ENCODE results near the gene CALM1.
A peak's percentile ranks its signal among the peaks of the same experiment; 100 is the strongest.

Gene CALM1

DNA sequence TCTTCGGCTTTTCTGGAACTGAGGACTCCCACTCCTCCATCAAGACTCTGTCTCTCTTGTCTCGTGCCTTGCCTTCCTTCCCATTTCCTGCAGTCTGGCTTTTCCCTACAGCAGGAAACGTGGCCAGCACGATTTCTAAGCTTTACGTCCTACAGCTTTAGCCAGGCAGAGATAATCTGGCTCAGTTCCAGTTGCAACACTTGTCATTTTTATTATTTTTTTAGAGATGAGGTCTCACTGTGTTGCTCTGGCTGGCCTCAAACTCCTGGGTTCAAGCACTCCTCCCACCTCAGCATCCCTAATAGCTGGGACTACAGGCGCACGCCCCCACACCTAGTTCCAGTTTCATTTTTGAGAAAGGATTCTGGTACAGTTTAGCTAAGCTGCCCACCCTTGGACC, 19.9 kb downstream of the CALM1 start:
- no peak for ATAC-seq
- TF ChIP-seq TOX (CRISPR knock-in tag; IDR thresholded peaks at IDR 0.05; ENCODE audit: borderline replicate concordance): no peak
- no peak for TF ChIP-seq ZNF70 (CRISPR knock-in tag; IDR thresholded peaks at IDR 0.05)
- TF ChIP-seq, protein P1, sequence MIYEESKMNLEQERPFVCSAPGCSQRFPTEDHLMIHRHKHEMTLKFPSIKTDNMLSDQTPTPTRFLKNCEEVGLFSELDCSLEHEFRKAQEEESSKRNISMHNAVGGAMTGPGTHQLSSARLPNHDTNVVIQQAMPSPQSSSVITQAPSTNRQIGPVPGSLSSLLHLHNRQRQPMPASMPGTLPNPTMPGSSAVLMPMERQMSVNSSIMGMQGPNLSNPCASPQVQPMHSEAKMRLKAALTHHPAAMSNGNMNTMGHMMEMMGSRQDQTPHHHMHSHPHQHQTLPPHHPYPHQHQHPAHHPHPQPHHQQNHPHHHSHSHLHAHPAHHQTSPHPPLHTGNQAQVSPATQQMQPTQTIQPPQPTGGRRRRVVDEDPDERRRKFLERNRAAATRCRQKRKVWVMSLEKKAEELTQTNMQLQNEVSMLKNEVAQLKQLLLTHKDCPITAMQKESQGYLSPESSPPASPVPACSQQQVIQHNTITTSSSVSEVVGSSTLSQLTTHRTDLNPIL (CRISPR knock-in tag; IDR thresholded peaks at IDR 0.05; ENCODE audit: low read depth): no peak
- no peak for TF ChIP-seq ZFP3 (CRISPR knock-in tag; IDR thresholded peaks at IDR 0.05)
- TF ChIP-seq CSDC2 (CRISPR knock-in tag; IDR thresholded peaks at IDR 0.05): no peak
- no peak for TF ChIP-seq RARB (CRISPR knock-in tag; IDR thresholded peaks at IDR 0.05)
- no peak for TF ChIP-seq ZFP30 (CRISPR knock-in tag; IDR thresholded peaks at IDR 0.05)
- no peak for TF ChIP-seq ZC3H10 (CRISPR knock-in tag; IDR thresholded peaks at IDR 0.05)
- no peak for TF ChIP-seq ZNF8 (CRISPR knock-in tag; IDR thresholded peaks at IDR 0.05)
- no peak for TF ChIP-seq BACH2 (CRISPR knock-in tag; IDR thresholded peaks at IDR 0.05; ENCODE audit: borderline replicate concordance)
- no peak for TF ChIP-seq PPARA (CRISPR knock-in tag; IDR thresholded peaks at IDR 0.05; ENCODE audit: borderline replicate concordance)
- TF ChIP-seq, protein P2, sequence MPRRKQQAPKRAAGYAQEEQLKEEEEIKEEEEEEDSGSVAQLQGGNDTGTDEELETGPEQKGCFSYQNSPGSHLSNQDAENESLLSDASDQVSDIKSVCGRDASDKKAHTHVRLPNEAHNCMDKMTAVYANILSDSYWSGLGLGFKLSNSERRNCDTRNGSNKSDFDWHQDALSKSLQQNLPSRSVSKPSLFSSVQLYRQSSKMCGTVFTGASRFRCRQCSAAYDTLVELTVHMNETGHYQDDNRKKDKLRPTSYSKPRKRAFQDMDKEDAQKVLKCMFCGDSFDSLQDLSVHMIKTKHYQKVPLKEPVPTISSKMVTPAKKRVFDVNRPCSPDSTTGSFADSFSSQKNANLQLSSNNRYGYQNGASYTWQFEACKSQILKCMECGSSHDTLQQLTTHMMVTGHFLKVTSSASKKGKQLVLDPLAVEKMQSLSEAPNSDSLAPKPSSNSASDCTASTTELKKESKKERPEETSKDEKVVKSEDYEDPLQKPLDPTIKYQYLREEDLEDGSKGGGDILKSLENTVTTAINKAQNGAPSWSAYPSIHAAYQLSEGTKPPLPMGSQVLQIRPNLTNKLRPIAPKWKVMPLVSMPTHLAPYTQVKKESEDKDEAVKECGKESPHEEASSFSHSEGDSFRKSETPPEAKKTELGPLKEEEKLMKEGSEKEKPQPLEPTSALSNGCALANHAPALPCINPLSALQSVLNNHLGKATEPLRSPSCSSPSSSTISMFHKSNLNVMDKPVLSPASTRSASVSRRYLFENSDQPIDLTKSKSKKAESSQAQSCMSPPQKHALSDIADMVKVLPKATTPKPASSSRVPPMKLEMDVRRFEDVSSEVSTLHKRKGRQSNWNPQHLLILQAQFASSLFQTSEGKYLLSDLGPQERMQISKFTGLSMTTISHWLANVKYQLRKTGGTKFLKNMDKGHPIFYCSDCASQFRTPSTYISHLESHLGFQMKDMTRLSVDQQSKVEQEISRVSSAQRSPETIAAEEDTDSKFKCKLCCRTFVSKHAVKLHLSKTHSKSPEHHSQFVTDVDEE (CRISPR knock-in tag; IDR thresholded peaks at IDR 0.05): no peak
- TF ChIP-seq, protein P3, sequence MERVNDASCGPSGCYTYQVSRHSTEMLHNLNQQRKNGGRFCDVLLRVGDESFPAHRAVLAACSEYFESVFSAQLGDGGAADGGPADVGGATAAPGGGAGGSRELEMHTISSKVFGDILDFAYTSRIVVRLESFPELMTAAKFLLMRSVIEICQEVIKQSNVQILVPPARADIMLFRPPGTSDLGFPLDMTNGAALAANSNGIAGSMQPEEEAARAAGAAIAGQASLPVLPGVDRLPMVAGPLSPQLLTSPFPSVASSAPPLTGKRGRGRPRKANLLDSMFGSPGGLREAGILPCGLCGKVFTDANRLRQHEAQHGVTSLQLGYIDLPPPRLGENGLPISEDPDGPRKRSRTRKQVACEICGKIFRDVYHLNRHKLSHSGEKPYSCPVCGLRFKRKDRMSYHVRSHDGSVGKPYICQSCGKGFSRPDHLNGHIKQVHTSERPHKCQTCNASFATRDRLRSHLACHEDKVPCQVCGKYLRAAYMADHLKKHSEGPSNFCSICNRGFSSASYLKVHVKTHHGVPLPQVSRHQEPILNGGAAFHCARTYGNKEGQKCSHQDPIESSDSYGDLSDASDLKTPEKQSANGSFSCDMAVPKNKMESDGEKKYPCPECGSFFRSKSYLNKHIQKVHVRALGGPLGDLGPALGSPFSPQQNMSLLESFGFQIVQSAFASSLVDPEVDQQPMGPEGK (CRISPR knock-in tag; IDR thresholded peaks at IDR 0.05; ENCODE audit: borderline replicate concordance): no peak
- TF ChIP-seq OSR1 (CRISPR knock-in tag; IDR thresholded peaks at IDR 0.05): no peak
- no peak for TF ChIP-seq ZNF565 (CRISPR knock-in tag; conservative IDR thresholded peaks at IDR 0.05; ENCODE audit: low read depth)

DNA sequence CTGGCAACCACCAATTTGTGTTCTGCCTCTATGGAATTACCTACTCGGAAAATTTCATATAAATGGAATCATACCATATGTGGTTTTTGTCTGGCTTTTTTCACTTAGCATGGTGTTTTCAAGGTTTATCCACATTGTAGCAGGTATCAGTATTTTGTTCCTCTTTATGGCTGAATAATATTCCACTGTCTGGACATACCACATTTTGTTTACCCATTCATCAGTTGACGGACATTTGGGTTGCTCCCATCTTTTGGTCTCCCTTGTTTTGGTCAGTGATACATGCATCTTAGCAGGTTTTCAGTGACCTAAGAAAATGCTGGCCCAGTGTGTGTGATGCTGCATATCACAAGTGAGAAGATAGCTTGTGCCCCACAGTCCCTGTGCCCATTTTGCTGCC, 21.2 kb downstream of the CALM1 start:
- no peak for ATAC-seq
- TF ChIP-seq ZFP3 (CRISPR knock-in tag; IDR thresholded peaks at IDR 0.05) (no peak), ZNF8 (CRISPR knock-in tag; IDR thresholded peaks at IDR 0.05) (peak; percentile 97), ZNF565 (CRISPR knock-in tag; conservative IDR thresholded peaks at IDR 0.05; ENCODE audit: low read depth) (no peak)

DNA sequence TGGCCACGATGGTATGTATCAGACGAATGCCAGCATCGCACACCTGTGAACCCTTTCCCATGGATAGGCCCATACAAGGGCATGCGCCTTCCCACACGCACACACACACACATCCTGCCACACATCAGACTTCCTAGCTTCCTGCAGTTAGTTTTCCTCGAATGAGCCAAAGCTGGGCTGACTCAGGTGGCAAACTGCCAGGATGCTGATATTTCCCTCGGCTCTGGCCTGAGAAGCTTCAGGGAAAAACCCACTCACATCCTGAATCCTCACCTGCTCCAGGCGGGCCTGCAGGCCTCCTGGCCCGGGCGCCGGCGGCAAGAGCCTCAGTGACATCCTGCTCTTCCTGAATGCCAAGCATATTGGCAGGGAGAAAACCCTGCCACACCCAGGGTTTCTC, 22.4 kb downstream of the CALM1 start:
- peak; percentile 96 for ATAC-seq
- TF ChIP-seq BACH2 (CRISPR knock-in tag; IDR thresholded peaks at IDR 0.05; ENCODE audit: borderline replicate concordance) (no peak), OSR1 (CRISPR knock-in tag; IDR thresholded peaks at IDR 0.05) (no peak), TCF4 (CRISPR knock-in tag; IDR thresholded peaks at IDR 0.05; ENCODE audit: borderline replicate concordance) (no peak), GLIS3 (CRISPR knock-in tag; IDR thresholded peaks at IDR 0.05) (no peak), ZFP3 (CRISPR knock-in tag; IDR thresholded peaks at IDR 0.05) (0 out of 2 replicates have a peak, but pooled peaks have one; percentile 22), CSDC2 (CRISPR knock-in tag; IDR thresholded peaks at IDR 0.05) (0 out of 2 replicates have a peak, but pooled peaks have one; percentile 30), PPARA (CRISPR knock-in tag; IDR thresholded peaks at IDR 0.05; ENCODE audit: borderline replicate concordance) (no peak), ESRRG (CRISPR knock-in tag; IDR thresholded peaks at IDR 0.05) (no peak)
- TF ChIP-seq, protein P1 (CRISPR knock-in tag; IDR thresholded peaks at IDR 0.05; ENCODE audit: low read depth): no peak
- TF ChIP-seq, protein P4, sequence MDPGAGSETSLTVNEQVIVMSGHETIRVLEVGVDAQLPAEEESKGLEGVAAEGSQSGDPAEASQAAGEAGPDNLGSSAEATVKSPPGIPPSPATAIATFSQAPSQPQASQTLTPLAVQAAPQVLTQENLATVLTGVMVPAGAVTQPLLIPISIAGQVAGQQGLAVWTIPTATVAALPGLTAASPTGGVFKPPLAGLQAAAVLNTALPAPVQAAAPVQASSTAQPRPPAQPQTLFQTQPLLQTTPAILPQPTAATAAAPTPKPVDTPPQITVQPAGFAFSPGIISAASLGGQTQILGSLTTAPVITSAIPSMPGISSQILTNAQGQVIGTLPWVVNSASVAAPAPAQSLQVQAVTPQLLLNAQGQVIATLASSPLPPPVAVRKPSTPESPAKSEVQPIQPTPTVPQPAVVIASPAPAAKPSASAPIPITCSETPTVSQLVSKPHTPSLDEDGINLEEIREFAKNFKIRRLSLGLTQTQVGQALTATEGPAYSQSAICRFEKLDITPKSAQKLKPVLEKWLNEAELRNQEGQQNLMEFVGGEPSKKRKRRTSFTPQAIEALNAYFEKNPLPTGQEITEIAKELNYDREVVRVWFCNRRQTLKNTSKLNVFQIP (CRISPR knock-in tag; IDR thresholded peaks at IDR 0.05; ENCODE audit: borderline replicate concordance, low read depth): no peak
